Common myeloid progenitor, CD34-positive (primary cell): Measurements from ENCODE around the gene GCSAM.

Experiments
- CTCF ChIA-PET: fragments of 350-600 bp; sonication (Branson Sonifier 250); formaldehyde crosslinking; loops from one replicate; lab custom pipeline; 2021; ENCODE audit warnings: antibody characterized with exemption; lab: Charles Lee
- POLR2A ChIA-PET: fragments of 350-600 bp; sonication (Branson Sonifier 250); formaldehyde crosslinking; loops from one replicate; lab custom pipeline; 2021; ENCODE audit warnings: antibody characterized with exemption; lab: Charles Lee
- DNase-seq, 3 donors: peaks; one replicate each; pipeline versions ENCODE4 v3.0.0 to v3.0.0-alpha.2; 2013
- H3K27ac ChIP-seq, 2 experiments: 1 replicate in 1 of 2; 2 replicates in 1 of 2; pipeline ENCODE4 v1.7.0; 2013; ENCODE audit warnings: inconsistent platforms in 2 of 2, low read length in 2 of 2, mild to moderate bottlenecking in 2 of 2, low read depth in 1 of 2, moderate library complexity in 1 of 2; ENCODE audit not compliant: severe bottlenecking in 2 of 2, insufficient read depth in 1 of 2, poor library complexity in 1 of 2
- H3K27me3 ChIP-seq, 5 experiments: replicated peaks in 2 of 5; 1 replicate in 3 of 5; 2 replicates in 2 of 5; pipeline versions ENCODE4 v1.6.1 to v1.7.0; 2013; ENCODE audit warnings: low read length in 4 of 5, mild to moderate bottlenecking in 2 of 5, moderate library complexity in 2 of 5, inconsistent platforms in 1 of 5; ENCODE audit not compliant: insufficient read depth in 5 of 5, control insufficient read depth in 4 of 5
- H3K36me3 ChIP-seq, 4 experiments: 1 replicate in 2 of 4; 2 replicates in 2 of 4; pipeline versions ENCODE4 v1.6.1 to v1.7.0; 2013; ENCODE audit warnings: low read length in 3 of 4, control low read depth in 1 of 4, mild to moderate bottlenecking in 1 of 4; ENCODE audit not compliant: control insufficient read depth in 4 of 4, insufficient read depth in 4 of 4
- H3K4me1 ChIP-seq, 4 experiments: 1 replicate in 3 of 4; 2 replicates in 1 of 4; pipeline versions ENCODE4 v1.6.1 to v1.7.1; 2013; ENCODE audit warnings: low read length in 3 of 4, mild to moderate bottlenecking in 3 of 4, control low read depth in 1 of 4, inconsistent platforms in 1 of 4, moderate library complexity in 1 of 4; ENCODE audit not compliant: control insufficient read depth in 4 of 4, insufficient read depth in 4 of 4; ENCODE audit errors: control extremely low read depth in 1 of 4
- H3K4me3 ChIP-seq, 7 experiments: 1 replicate in 4 of 7; 2 replicates in 3 of 7; pipeline versions ENCODE4 v1.5.1 to v1.7.0; 2013; ENCODE audit warnings: mild to moderate bottlenecking in 7 of 7, low read length in 6 of 7, moderate library complexity in 6 of 7, inconsistent platforms in 2 of 7, low read depth in 2 of 7, control low read depth in 1 of 7; ENCODE audit not compliant: insufficient read depth in 4 of 7, control insufficient read depth in 1 of 7; ENCODE audit errors: extremely low read depth in 1 of 7
- H3K9me3 ChIP-seq, 5 experiments: 1 replicate in 4 of 5; 2 replicates in 1 of 5; pipeline versions ENCODE4 v1.6.1 to v1.7.1; 2013; ENCODE audit warnings: low read length in 4 of 5, mild to moderate bottlenecking in 2 of 5, inconsistent platforms in 1 of 5, low read depth in 1 of 5, moderate library complexity in 1 of 5; ENCODE audit not compliant: control insufficient read depth in 4 of 5, insufficient read depth in 2 of 5; ENCODE audit errors: control extremely low read depth in 1 of 5
- WGBS: methylation state at CpG from one replicate; pipeline ENCODE4 v1.1.5; 2013; ENCODE audit not compliant: insufficient coverage; 5-methylcytosine and 5-hydroxymethylcytosine counted together

The GCSAM gene

GRCh38 chr3:112136959-112137693 lies 4.1 kb upstream of the GCSAM start:
- CTCF ChIA-PET = interaction anchor here (0.7 to 3.4 kb wide), 15 partner anchors 8 to 396 kb away, joined by 3 to 26 read pairs (median 4); partner anchors contain the start of genes CD200 and SLC9C1
- DNase-seq = peak; percentile 52 to 76 (median 76)
- WGBS = no CpG with 5 or more reads among the region's 5 CpGs

GRCh38 chr3:112136046-112136445 lies 3.0 kb upstream of the GCSAM start:
- Histone ChIP-seq H3K4me3 (no peak overlapping the region), H3K9me3 (no peaks in the 10 kb centered on the region), H3K27me3 (no peaks in the 10 kb centered on the region), H3K4me1 (peaks cover 13 to 60% (median 40%) of the 10 kb centered on the region in 4 experiments), H3K36me3 (no peaks in the 10 kb centered on the region), H3K27ac (no peak overlapping the region)
- ChIA-PET POLR2A (no interaction called here), CTCF (interaction anchor here (0.8 to 2.0 kb wide), 9 partner anchors 9 to 397 kb away, joined by 3 to 9 read pairs (median 4); partner anchors contain the start of genes CD200 and SLC9C1)
- WGBS = 100% methylated on average over 1 of the region's 1 CpG
- no peak for DNase-seq

More at GRCh38 chr3:112136959-112137693, 4.1 kb upstream of the GCSAM start:
- Histone ChIP-seq H3K27ac (no peak overlapping the region), H3K4me3 (no peak overlapping the region), H3K36me3 (no peaks in the 10 kb centered on the region), H3K9me3 (no peaks in the 10 kb centered on the region), H3K27me3 (no peaks in the 10 kb centered on the region), H3K4me1 (peaks cover 13 to 58% (median 40%) of the 10 kb centered on the region in 4 experiments)
- POLR2A ChIA-PET = no interaction called here

- CTCF ChIA-PET = interaction anchor here (1.0 to 1.1 kb wide), 2 partner anchors 9 to 397 kb away, joined by 3 to 4 read pairs; no protein-coding TSS in a partner anchor
- POLR2A ChIA-PET = no interaction called here
- no peaks in the 10 kb centered on the region for H3K36me3 ChIP-seq
- H3K27me3 ChIP-seq = no peaks in the 10 kb centered on the region
- H3K9me3 ChIP-seq = no peaks in the 10 kb centered on the region
- WGBS = 88% methylated on average over 5 of the region's 8 CpGs
- H3K27ac ChIP-seq = no peak overlapping the region
- H3K4me3 ChIP-seq = no peak overlapping the region
- peak; percentile 36 to 79 (median 63) for DNase-seq
- H3K4me1 ChIP-seq = peaks cover 13 to 68% (median 41%) of the 10 kb centered on the region in 4 experiments
Observed at GRCh38 chr3:112134335-112135124, 1.5 kb upstream of the GCSAM start.

GRCh38 chr3:112133626-112134334 lies 732 bp upstream of the GCSAM start:
- Histone ChIP-seq H3K36me3 (no peaks in the 10 kb centered on the region), H3K27me3 (no peaks in the 10 kb centered on the region), H3K9me3 (no peaks in the 10 kb centered on the region), H3K4me1 (peaks cover 16 to 75% (median 46%) of the 10 kb centered on the region in 4 experiments), H3K4me3 (no peak overlapping the region), H3K27ac (peak overlapping the region in 1 of 2 experiments; percentile 49)
- POLR2A ChIA-PET = no interaction called here
- 93% methylated on average over 4 of the region's 5 CpGs for WGBS
- no peak for DNase-seq
- CTCF ChIA-PET = interaction anchor here (1.0 to 1.1 kb wide), 3 partner anchors 8 to 467 kb away, joined by 3 to 4 read pairs (median 3); no protein-coding TSS in a partner anchor

GRCh38 chr3:112132554-112132953 lies 494 bp downstream of the GCSAM start:
- DNase-seq = no peak
- H3K36me3 ChIP-seq = no peaks in the 10 kb centered on the region
- no peaks in the 10 kb centered on the region for H3K9me3 ChIP-seq
- peak overlapping the region in 5 of 7 experiments; percentile 7 to 64 (median 46) for H3K4me3 ChIP-seq
- POLR2A ChIA-PET = interaction anchor here (0.6 kb wide), 1 partner anchor 524 kb away, joined by 5 read pairs; no protein-coding TSS in a partner anchor
- H3K27ac ChIP-seq = peak overlapping the region in 1 of 2 experiments; percentile 49
- H3K4me1 ChIP-seq = peaks cover 20 to 76% (median 48%) of the 10 kb centered on the region in 4 experiments
- CTCF ChIA-PET = interaction anchor here (0.9 to 2.7 kb wide), 4 partner anchors 13 to 468 kb away, joined by 3 to 7 read pairs (median 4); no protein-coding TSS in a partner anchor
- H3K27me3 ChIP-seq = no peaks in the 10 kb centered on the region
- WGBS = no CpG with 5 or more reads among the region's 1 CpG

GRCh38 chr3:112132088-112132487 lies 960 bp downstream of the GCSAM start:
- Histone ChIP-seq H3K27ac (no peak overlapping the region), H3K4me1 (peaks cover 21 to 75% (median 50%) of the 10 kb centered on the region in 4 experiments), H3K36me3 (no peaks in the 10 kb centered on the region), H3K4me3 (peak overlapping the region in 2 of 7 experiments; percentile 12 to 15), H3K9me3 (no peaks in the 10 kb centered on the region), H3K27me3 (no peaks in the 10 kb centered on the region)
- no peak for DNase-seq
- ChIA-PET CTCF (interaction anchor here (0.9 to 2.7 kb wide), 3 partner anchors 12 to 21 kb away, joined by 3 to 7 read pairs (median 6); no protein-coding TSS in a partner anchor), POLR2A (interaction anchor here (0.6 kb wide), 1 partner anchor 524 kb away, joined by 5 read pairs; no protein-coding TSS in a partner anchor)
- WGBS = 100% methylated on average over 1 of the region's 3 CpGs
